HG03469 (cell line): Measurements from ENCODE around the gene SLC28A3.

Source experiments
- ATAC-seq: cut with Tn5 transposase; IDR thresholded peaks from one replicate; pipeline ENCODE4 v1.9.1; 2021; ENCODE audit warnings: mild to moderate bottlenecking, moderate library complexity, moderate number of reproducible peaks; ENCODE audit not compliant: unreplicated experiment

The SLC28A3 gene

DNA sequence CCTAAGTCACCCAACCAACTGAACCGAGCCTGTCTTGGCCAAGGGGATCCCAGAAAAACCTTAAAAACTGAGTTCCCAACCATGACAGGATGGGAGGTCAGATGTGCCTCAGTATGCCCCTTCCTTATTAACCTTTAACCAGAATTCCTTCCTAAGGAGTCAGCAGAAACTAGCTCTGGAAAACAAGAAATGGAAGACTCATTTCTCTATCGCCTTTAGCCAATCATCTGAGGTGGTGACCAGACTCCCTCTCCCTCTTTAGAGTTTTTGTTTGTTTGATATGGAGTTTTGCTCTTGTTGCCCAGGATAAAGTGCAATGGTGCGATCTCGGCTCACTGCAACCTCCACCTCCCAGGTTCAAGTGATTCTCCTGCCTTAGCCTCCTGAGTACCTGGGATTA lies 37.5 kb downstream of the SLC28A3 start:
- no peak for ATAC-seq

- no peak for ATAC-seq
These were observed 38.7 kb downstream of the SLC28A3 start for GRCh38 chr9:84301851-84302250.

DNA sequence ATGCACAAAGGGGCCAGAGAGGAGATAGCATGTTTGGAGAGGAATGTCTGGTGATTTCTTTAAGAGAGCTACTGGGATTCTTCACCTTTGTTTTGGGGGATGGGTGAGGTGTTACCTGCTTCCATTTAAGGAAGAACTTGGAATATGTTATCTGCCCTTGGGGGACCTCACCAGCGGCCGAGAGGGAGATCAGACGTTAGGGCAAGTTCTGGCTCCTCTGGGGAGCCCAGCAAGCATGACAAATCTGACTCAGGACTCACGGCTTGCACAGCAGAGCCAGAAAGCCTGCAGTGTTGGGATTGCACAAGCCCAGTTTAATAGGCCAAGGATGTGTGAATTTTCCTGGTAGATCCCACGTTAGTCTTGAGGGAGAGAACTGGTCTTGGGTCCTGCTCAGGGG lies 40.3 kb downstream of the SLC28A3 start:
- no peak for ATAC-seq

DNA sequence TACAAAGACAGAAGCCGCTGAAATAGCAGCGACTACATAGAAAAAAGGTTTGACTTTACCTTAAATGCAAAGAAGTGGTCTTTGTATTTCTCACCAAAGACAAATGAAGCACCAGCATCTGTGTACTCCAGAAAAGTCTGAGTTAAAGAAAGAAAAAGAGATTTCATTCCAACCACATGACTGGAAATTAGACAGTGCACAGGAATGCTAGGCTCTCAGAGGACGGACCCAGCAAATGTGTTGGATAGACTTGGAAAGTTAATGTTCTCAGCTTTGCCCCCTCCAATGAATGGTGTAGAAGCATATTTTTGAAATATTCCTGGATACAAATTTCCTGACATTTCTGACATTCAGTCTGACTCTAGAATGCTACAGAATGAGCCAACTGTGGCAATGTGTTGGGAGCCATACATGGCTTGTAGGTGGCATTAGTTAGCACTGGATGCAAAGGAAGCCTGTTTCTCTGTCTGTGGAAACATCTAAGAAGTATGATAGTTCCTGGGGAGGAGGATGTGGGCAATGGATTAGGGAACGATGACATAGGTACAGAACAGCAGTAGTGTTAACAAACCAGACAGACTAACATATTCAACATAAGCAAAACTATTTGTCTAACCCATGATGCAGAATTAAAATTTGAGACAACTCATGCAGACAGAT lies 43.3 kb downstream of the SLC28A3 start:
- ATAC-seq = no peak

- peak; percentile 41 for ATAC-seq
These were observed 44.3 kb downstream of the SLC28A3 start for GRCh38 chr9:84296146-84296843.

- ATAC-seq = no peak
These were observed 46.2 kb downstream of the SLC28A3 start for GRCh38 chr9:84294241-84294950.

DNA sequence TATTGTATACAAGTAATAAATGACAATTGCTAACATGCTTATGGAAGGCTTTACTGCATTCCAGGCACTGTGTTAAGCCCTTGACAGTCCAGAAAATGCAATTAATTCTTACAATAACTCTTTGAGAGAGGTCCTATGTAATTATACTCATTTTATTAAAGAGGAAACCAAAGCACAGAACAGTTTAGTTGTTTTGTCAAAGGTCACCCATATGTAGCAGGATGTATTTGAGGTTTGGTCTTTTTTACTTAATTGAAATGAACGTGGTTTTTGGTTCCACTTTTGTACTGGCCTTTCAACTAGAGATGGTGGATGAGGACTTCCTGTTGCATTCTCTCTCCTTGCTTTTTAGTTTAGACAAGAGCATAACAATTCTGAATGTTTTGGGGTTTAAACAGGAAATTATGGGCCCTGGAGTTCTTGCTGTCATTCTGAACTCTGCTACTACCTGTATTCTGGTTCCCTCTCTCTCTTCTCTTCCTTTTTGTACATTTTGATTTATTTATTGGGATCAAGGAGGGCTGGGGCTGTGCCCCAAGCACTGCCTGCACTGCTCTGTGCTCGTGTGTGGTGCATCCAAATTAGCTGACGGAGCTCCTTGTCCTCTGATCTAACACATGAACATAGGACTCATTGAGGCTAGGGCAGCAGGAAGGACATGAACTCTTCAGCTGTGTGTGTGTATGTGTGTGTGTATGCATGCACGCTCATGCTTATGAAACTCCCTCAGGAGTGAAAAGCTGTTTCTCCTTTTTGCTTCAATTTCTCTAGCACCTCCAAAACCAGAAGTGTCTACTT lies 47.4 kb downstream of the SLC28A3 start:
- ATAC-seq = peak; percentile 45

DNA sequence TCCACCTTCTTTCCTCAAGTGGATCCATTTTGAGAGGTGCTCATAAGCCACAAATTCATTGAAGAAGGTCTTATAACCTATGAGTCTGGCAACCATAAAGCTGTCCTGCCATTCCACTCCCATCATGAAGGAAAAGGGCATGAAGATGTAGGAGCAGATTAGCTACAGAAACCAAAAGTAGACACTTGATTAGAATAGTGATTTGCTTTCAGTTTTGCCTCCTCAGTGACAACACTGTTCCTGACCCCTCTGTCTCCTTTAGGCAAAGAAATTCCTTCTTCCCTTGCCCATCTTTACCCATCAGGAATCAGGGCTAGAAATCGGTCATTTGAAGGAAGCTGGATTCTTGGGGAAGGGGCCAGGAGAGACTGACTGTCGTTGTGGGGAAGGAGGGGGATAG lies 55.2 kb downstream of the SLC28A3 start:
- ATAC-seq = no peak

DNA sequence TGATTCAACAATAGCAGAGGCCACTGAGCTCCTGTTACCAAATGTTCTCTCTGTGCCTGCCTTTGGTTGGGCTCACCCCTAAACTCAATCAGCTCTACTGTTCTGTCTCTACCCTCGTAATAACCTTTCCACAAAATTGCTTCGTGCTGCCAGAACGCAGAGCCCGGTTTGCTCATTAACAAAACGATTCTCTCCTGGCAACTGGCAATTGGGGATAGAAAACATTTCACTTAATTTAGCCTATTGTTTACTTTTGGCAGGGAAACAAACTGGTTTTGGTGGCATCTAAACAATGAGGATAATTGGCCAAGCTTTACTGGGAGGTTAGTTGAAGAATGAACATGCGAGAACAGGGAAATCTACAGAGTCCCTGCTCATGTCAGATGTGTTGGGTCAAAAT lies 56.6 kb downstream of the SLC28A3 start:
- ATAC-seq = no peak

DNA sequence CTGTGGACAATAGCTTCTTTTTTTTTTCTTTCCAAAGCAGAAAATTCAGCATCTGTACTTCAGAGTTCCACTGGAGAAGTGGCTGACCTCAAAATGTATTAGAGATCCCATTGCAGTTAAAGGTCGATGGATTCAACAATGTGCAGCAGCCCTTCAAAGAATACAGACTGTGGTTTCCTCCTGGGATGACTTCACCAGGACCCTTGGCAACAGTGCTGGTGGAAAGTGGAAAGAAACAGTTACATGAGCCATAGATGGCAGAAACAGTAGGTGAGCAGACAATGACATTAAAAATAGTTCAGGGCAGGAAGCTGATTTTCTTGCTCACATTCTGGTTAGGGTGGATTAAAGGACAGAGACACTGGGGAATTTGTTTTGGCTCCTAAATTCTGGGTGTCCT lies 62.4 kb downstream of the SLC28A3 start:
- ATAC-seq = no peak

- no peak for ATAC-seq
These were observed 62.9 kb downstream of the SLC28A3 start for GRCh38 chr9:84277646-84278045.

DNA sequence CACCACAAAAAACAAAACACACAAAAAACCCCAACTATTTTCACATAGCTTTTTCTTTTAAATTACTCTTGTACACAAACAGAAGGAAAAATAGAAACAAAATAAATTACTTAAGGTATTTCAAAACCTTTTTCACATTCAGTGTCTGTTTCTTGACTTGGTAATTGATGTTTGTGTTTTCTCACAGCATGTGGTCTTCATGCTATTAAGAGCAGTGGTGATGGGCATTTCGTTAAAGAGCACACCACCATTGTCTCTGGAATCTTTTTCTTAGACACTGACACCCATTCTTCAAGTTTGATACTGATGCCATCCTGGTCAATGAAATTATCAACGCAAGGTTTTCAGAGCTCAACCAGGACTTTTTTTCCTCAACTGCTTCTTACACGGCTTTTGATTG lies 63.8 kb downstream of the SLC28A3 start:
- ATAC-seq = no peak

- no peak for ATAC-seq
These were observed 68.5 kb downstream of the SLC28A3 start for GRCh38 chr9:84271921-84272556.

DNA sequence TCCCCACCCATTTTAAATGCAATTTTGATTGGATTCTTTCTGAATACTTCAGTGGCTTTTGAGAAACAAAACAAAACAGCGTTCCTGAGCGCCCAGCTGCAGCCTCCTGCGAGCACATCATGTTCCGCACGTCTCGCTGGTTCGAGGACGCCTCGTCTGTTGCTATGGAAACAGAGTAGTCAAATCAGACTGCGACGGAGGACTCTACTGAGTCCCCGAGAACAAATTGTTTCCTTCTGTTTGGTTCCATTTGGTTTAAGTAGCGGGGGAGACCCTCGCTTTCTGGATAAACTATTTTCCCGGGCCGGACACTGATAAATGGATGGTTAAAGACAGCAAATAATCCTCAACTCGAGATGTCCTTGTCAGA lies 69.0 kb downstream of the SLC28A3 start:
- peak; percentile 92 for ATAC-seq

DNA sequence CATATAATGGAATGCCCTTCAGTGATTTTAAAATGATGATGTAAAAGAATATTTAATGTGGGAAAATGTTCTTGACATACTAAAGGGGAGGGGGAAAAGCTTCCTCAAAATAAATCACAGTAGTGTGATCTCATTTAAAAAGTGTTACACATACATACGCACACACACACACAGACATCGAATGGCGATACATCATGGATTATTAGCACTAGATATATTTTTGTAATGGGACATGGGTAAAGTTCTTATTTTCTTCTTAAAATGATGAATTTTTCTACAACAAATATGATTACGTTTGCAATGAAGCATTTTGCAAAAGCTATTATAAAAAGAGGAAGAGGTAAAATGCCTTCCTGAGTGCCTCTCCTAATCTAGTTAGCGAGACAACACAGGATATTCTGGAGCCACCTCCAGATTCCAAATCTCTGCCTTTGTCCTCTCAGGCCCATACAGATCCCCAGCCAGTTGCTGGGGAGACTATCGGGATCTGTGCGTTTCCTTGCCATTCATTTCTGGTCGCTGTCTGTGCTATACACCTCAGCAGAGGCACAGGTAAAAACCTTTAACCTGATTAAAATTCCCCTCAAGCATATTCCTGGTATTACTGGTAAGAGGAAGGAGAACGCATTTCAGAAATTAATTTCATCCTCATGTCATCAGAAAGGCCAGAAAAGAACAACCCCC lies 69.6 kb downstream of the SLC28A3 start:
- ATAC-seq = no peak

- no peak for ATAC-seq
These were observed 74.4 kb downstream of the SLC28A3 start for GRCh38 chr9:84266087-84266561.

- ATAC-seq = no peak
These were observed 76.1 kb downstream of the SLC28A3 start for GRCh38 chr9:84264307-84265029.

DNA sequence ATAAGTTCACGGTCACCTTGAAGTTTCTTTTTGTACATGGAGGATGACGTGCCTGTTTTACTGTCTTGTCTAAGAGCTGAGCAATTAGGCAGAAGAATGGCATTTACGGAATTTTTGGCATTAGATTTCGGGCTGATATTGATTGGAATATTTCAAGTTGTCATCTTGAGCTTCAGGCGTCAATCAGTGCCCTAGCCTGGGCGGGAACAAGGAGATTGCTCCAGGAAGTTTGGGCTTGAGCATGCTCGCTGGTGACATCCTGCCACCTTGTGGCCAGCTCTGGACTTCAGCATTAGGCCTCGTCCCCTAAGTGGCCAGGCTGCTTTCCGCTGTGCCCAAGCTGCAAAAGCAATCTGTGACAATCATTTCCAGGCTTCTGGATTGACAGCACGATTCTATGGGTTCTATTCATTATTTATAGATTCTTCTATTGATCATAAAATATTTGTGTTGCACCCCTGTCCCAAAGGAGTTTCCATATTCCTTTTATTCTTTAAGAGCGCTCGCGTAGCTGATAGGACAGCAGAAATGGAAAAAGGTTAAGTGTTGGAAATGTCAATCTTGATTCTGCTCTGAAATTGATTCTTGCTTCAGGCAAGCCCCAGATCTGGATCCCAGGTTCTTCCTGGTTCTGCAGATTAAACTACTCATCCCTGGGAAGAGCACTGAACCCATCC lies 79.3 kb downstream of the SLC28A3 start:
- ATAC-seq = peak; percentile 87

- no peak for ATAC-seq
These were observed 82.2 kb downstream of the SLC28A3 start for GRCh38 chr9:84258371-84258770.
